OCI-LY1 (cell line): ENCODE data around the gene DCHS1.

Experiments
- H2AFZ ChIP-seq: fragments of 200-600 bp; sonication (generic), shearing (Covaris generic); 2 replicates; pipeline ENCODE4 v1.6.0; 2014; ENCODE audit warnings: antibody characterized with exemption, mild to moderate bottlenecking, low read length
- H3F3A ChIP-seq: fragments of 200-600 bp; sonication (generic), shearing (Covaris generic); 2 replicates; pipeline ENCODE4 v1.6.0; 2014; ENCODE audit warnings: mild to moderate bottlenecking, antibody characterized with exemption, low read length, moderate library complexity; ENCODE audit not compliant: insufficient read depth
- H3K27ac ChIP-seq: fragments of 200-600 bp; sonication (generic); 2 replicates; pipeline ENCODE4 v1.5.1; 2014; ENCODE audit warnings: low read length, mixed run types, mild to moderate bottlenecking, low read depth; ENCODE audit not compliant: poor library complexity, severe bottlenecking
- H3K27me3 ChIP-seq: fragments of 200-600 bp; sonication (generic); 2 replicates; pipeline ENCODE4 v1.6.0; 2014; ENCODE audit warnings: antibody characterized with exemption, mild to moderate bottlenecking, low read length, moderate library complexity; ENCODE audit not compliant: insufficient read depth
- H3K36me3 ChIP-seq: fragments of 200-600 bp; sonication (generic); 2 replicates; pipeline ENCODE4 v1.6.1; 2014; ENCODE audit warnings: mild to moderate bottlenecking, antibody characterized with exemption, low read length, moderate library complexity, mixed read lengths; ENCODE audit not compliant: insufficient read depth
- H3K4me1 ChIP-seq: fragments of 200-600 bp; sonication (generic); 2 replicates; pipeline ENCODE4 v1.5.1; 2014; ENCODE audit warnings: mild to moderate bottlenecking, low read length, moderate library complexity; ENCODE audit not compliant: insufficient read depth, severe bottlenecking
- H3K4me2 ChIP-seq: fragments of 200-600 bp; sonication (generic), shearing (Covaris generic); 2 replicates; pipeline ENCODE4 v1.6.1; 2014; ENCODE audit warnings: low read length
- H3K4me3 ChIP-seq: fragments of 200-600 bp; sonication (generic); 2 replicates; pipeline ENCODE4 v1.5.1; 2014; ENCODE audit warnings: low read length, low read depth, mild to moderate bottlenecking, mixed read lengths; ENCODE audit not compliant: poor library complexity, severe bottlenecking
- H3K79me2 ChIP-seq: fragments of 200-600 bp; shearing (Covaris generic); 2 replicates; pipeline ENCODE4 v1.6.1; 2016; ENCODE audit warnings: mixed run types, low read length, mixed read lengths; ENCODE audit not compliant: insufficient read depth
- H3K9ac ChIP-seq: fragments of 200-600 bp; sonication (generic), shearing (Covaris generic); 2 replicates; pipeline ENCODE4 v1.6.1; 2014; ENCODE audit warnings: mild to moderate bottlenecking, low read length, mixed read lengths
- H3K9me2 ChIP-seq: fragments of 200-600 bp; sonication (generic), shearing (Covaris generic); 2 replicates; pipeline ENCODE4 v1.6.1; 2014; ENCODE audit warnings: low read depth, mild to moderate bottlenecking, low read length, mixed read lengths
- H3K9me3 ChIP-seq: fragments of 200-600 bp; shearing (Covaris generic); 2 replicates; pipeline ENCODE4 v1.6.1; 2014; ENCODE audit warnings: low read length, mixed read lengths
- H4K20me1 ChIP-seq: fragments of 200-600 bp; sonication (generic), shearing (Covaris generic); 2 replicates; pipeline ENCODE4 v1.6.0; 2016; ENCODE audit warnings: mild to moderate bottlenecking, low read length; ENCODE audit not compliant: insufficient read depth
- EZH2 ChIP-seq: fragments of 200-600 bp; sonication (generic), shearing (Covaris generic); IDR thresholded peaks from 2 replicates; pipeline ENCODE4 v1.8.0; 2017; ENCODE audit warnings: borderline replicate concordance, mixed run types, mild to moderate bottlenecking, antibody characterized with exemption, low read length, moderate library complexity, mixed read lengths
- TF ChIP-seq, protein P1 (sequence below): fragments of 200-600 bp; sonication (generic), shearing (Covaris generic); IDR thresholded peaks from 2 replicates; pipeline ENCODE4 v1.5.1; 2017; ENCODE audit warnings: mild to moderate bottlenecking, antibody characterized with exemption, low read length, moderate library complexity, mixed read lengths

Gene DCHS1

DNA sequence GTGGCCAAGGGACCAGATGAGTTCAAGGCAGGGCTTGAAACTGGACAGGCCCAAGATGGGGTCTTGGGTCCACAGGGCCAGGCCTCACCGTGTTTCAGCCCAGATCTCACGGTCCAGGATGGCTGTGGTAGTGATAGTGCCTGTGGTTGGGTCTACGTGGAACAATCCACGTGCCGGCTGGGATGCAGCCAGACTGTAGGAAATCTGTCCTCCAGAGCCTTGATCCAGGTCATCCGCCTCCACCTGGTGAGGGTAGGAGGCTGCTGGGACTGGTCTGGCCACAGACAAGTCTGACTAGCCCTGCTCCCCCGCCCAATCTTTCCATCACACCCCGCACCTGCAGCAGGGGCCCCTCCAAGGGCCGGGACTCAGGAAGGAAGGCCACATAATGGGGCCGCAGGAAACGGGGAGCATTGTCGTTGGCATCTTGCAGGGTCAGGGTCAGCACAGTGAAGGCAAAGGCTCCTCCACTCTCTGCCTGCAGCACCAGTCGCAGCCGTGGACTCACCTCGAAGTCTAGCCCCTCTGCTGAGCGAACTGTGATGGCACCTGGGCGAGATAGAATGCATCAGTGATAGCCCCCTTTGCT, 29.7 kb downstream of the DCHS1 start:
- H2AFZ ChIP-seq = no peak overlapping the region
- H3K9ac ChIP-seq = no peak overlapping the region
- TF ChIP-seq, protein P1, sequence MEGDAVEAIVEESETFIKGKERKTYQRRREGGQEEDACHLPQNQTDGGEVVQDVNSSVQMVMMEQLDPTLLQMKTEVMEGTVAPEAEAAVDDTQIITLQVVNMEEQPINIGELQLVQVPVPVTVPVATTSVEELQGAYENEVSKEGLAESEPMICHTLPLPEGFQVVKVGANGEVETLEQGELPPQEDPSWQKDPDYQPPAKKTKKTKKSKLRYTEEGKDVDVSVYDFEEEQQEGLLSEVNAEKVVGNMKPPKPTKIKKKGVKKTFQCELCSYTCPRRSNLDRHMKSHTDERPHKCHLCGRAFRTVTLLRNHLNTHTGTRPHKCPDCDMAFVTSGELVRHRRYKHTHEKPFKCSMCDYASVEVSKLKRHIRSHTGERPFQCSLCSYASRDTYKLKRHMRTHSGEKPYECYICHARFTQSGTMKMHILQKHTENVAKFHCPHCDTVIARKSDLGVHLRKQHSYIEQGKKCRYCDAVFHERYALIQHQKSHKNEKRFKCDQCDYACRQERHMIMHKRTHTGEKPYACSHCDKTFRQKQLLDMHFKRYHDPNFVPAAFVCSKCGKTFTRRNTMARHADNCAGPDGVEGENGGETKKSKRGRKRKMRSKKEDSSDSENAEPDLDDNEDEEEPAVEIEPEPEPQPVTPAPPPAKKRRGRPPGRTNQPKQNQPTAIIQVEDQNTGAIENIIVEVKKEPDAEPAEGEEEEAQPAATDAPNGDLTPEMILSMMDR = no peak
- TF ChIP-seq EZH2 = no peak
- no peaks in the 10 kb centered on the region for H3K9me3 ChIP-seq
- H3K27ac ChIP-seq = no peak overlapping the region
- H3K4me1 ChIP-seq = peaks cover 5% of the 10 kb centered on the region
- H3K27me3 ChIP-seq = 0 out of 2 replicates have a peak, but pooled peaks cover 4% of the 10 kb centered on the region
- H4K20me1 ChIP-seq = no peaks in the 10 kb centered on the region
- H3K4me2 ChIP-seq = no peak overlapping the region
- no peak overlapping the region for H3K4me3 ChIP-seq
- H3K36me3 ChIP-seq = no peaks in the 10 kb centered on the region
- no peaks in the 10 kb centered on the region for H3F3A ChIP-seq
- no peaks in the 10 kb centered on the region for H3K79me2 ChIP-seq
- H3K9me2 ChIP-seq = no peaks in the 10 kb centered on the region

DNA sequence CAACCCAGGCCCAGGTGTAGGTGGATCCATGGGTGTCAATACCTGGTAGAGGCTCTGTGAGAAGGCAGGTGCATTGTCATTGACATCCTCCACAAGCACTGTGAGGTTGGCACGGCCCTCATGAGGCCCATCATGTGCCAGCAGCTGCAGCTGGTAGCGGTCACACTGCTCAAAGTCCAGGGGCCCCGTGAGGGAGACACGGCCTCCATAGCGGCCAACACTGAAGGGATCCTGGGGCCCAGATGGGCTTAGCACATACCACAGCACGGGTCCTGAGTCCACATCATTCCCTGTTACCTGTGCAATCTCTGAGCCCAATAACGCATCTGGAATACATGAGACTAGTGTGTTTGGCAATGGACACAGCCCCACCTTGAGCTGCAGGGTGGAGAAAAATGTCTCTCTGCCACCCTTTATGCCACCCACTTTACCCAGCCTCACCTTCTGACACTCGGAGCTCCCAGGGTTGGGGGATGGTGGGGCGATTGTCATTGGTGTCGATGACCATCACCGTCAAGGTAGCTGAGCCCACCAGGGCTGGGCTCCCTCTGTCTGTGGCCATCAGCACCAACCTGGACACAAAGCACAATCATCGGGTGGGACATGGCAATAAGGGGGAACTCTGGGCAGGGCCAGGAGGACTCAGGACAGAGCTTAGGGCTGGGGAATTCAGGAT, 30.3 kb downstream of the DCHS1 start:
- TF ChIP-seq, protein P1 = no peak
- TF ChIP-seq EZH2 = no peak
- no peaks in the 10 kb centered on the region for H3K36me3 ChIP-seq
- H3K79me2 ChIP-seq = no peaks in the 10 kb centered on the region
- H3K9me3 ChIP-seq = no peaks in the 10 kb centered on the region
- no peak overlapping the region for H3K4me3 ChIP-seq
- no peaks in the 10 kb centered on the region for H4K20me1 ChIP-seq
- H3K4me1 ChIP-seq = peaks cover 5% of the 10 kb centered on the region
- no peaks in the 10 kb centered on the region for H3K9me2 ChIP-seq
- H3K4me2 ChIP-seq = no peak overlapping the region
- no peak overlapping the region for H3K9ac ChIP-seq
- no peak overlapping the region for H2AFZ ChIP-seq
- no peak overlapping the region for H3K27ac ChIP-seq
- H3K27me3 ChIP-seq = 0 out of 2 replicates have a peak, but pooled peaks cover 4% of the 10 kb centered on the region
- no peaks in the 10 kb centered on the region for H3F3A ChIP-seq

DNA sequence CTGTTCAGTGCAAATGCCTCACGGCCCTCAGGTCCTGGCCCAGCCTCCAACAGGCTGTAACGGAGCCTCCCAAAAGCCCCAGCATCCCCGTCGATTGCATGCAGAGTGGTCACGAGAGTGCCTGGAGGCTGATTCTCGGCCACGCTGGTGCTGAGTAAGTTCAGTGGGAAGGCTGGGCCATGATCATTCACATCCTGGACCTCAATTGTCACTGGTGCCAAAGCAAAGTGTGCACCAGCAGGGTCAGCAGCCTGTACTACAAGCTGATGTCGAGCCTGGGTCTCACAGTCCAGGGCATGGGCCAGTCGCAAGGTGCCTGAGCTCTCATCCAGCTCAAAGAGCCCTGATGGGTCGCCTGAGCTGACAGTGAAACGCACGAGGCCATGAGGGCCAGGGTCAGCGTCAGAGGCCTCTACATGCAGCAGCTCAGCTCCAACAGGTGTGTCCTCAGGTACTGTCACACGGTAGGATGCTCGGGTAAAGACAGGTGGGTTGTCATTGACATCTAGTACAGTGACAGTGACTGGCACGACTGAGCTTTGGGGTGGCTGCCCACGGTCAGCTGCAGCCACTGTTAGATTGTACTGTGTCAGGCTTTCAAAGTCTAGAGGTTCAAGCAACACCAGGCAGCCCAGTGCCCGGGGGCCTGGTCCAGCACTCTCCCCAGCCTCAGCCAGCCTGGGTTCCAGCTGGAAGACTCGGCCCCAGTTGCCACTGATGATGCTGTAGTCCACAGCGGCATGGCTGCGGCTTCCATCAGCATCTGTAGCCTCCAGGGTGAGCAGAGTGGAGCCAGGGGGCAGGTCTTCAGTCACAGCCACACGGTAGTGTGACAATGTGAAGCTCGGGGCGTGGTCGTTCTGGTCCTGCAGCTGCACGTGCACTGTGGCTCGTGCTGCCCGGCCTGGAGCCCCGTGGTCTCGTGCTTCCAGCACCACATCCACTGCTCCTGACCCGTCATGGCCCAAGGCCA, 31.9 kb downstream of the DCHS1 start:
- H3K36me3 ChIP-seq = no peaks in the 10 kb centered on the region

More for the DNA sequence above, 31.9 kb downstream of the DCHS1 start:
- Histone ChIP-seq H3K9ac (no peak overlapping the region), H3K9me2 (no peaks in the 10 kb centered on the region), H2AFZ (no peak overlapping the region), H3F3A (no peaks in the 10 kb centered on the region), H3K27ac (no peak overlapping the region), H4K20me1 (no peaks in the 10 kb centered on the region), H3K4me3 (no peak overlapping the region), H3K4me2 (no peak overlapping the region), H3K9me3 (no peaks in the 10 kb centered on the region), H3K27me3 (0 out of 2 replicates have a peak, but pooled peaks cover 4% of the 10 kb centered on the region), H3K4me1 (peaks cover 14% of the 10 kb centered on the region), H3K79me2 (no peaks in the 10 kb centered on the region)
- TF ChIP-seq, protein P1 = no peak
- TF ChIP-seq EZH2 = no peak
